Mesenchymal stem cell (in vitro differentiated cells and primary cell): ENCODE measurements around the gene NACC1.

Source experiments
- DNase-seq: peaks from one replicate; pipeline ENCODE4 v3.0.0-alpha.2; 2013
- H2AFZ ChIP-seq: one replicate; pipeline ENCODE4 v1.6.1; 2013; ENCODE audit warnings: low read depth, mild to moderate bottlenecking, control low read depth, inconsistent platforms, low read length, moderate library complexity
- H2AK5ac ChIP-seq: 2 replicates; pipeline ENCODE4 v1.6.1; 2013; ENCODE audit warnings: low read length, moderate library complexity, mild to moderate bottlenecking, inconsistent platforms; ENCODE audit not compliant: severe bottlenecking
- H2BK120ac ChIP-seq: one replicate; pipeline ENCODE4 v1.6.1; 2013; ENCODE audit warnings: low read depth, mild to moderate bottlenecking, inconsistent platforms, low read length, moderate library complexity
- H2BK12ac ChIP-seq, 2 experiments: one replicate each; pipeline ENCODE4 v1.6.1; 2013; ENCODE audit warnings: inconsistent platforms in 2 of 2, low read length in 2 of 2, mild to moderate bottlenecking in 2 of 2, moderate library complexity in 2 of 2, control low read depth in 1 of 2
- H2BK15ac ChIP-seq: one replicate; pipeline ENCODE4 v1.6.1; 2013; ENCODE audit warnings: mild to moderate bottlenecking, low read depth, inconsistent platforms; ENCODE audit not compliant: poor library complexity, severe bottlenecking
- H2BK5ac ChIP-seq: 2 replicates; pipeline ENCODE4 v1.6.1; 2013; ENCODE audit warnings: low read depth, mild to moderate bottlenecking, low read length, control low read depth, inconsistent platforms; ENCODE audit not compliant: poor library complexity, severe bottlenecking
- H3K14ac ChIP-seq, 2 experiments: one replicate each; pipeline ENCODE4 v1.6.1; 2013; ENCODE audit warnings: inconsistent platforms in 2 of 2, low read length in 2 of 2, control low read depth in 1 of 2, mild to moderate bottlenecking in 1 of 2, moderate library complexity in 1 of 2
- H3K18ac ChIP-seq, 2 experiments: one replicate each; pipeline ENCODE4 v1.6.1; 2013; ENCODE audit warnings: inconsistent platforms in 2 of 2, low read length in 2 of 2, control low read depth in 1 of 2, low read depth in 1 of 2, mild to moderate bottlenecking in 1 of 2
- H3K23ac ChIP-seq, 2 experiments: one replicate each; pipeline ENCODE4 v1.6.1; 2013; ENCODE audit warnings: inconsistent platforms in 2 of 2, low read length in 2 of 2, mild to moderate bottlenecking in 2 of 2, moderate library complexity in 2 of 2, control low read depth in 1 of 2
- H3K27ac ChIP-seq: 2 replicates; pipeline ENCODE4 v1.5.1; 2013; ENCODE audit warnings: mild to moderate bottlenecking, moderate library complexity, low read length, control low read depth, inconsistent platforms; ENCODE audit not compliant: poor library complexity, severe bottlenecking
- H3K27me3 ChIP-seq, 2 experiments: 2 replicates each; pipeline versions ENCODE4 v1.6.1 to v1.7.0; 2013; ENCODE audit warnings: low read length in 2 of 2, mild to moderate bottlenecking in 2 of 2, moderate library complexity in 2 of 2, control low read depth in 1 of 2, inconsistent platforms in 1 of 2; ENCODE audit not compliant: control insufficient read depth in 1 of 2, insufficient read depth in 1 of 2
- H3K36me3 ChIP-seq, 2 experiments: 2 replicates each; pipeline versions ENCODE4 v1.6.1 to v1.7.0; 2013; ENCODE audit warnings: low read length in 2 of 2, control low read depth in 1 of 2, inconsistent platforms in 1 of 2, low read depth in 1 of 2, mild to moderate bottlenecking in 1 of 2; ENCODE audit not compliant: insufficient read depth in 2 of 2, control insufficient read depth in 1 of 2
- H3K4ac ChIP-seq, 2 experiments: one replicate each; pipeline ENCODE4 v1.6.1; 2013; ENCODE audit warnings: inconsistent platforms in 2 of 2, low read length in 2 of 2, mild to moderate bottlenecking in 2 of 2, moderate library complexity in 2 of 2, control low read depth in 1 of 2, low read depth in 1 of 2
- H3K4me1 ChIP-seq: 2 replicates; pipeline ENCODE4 v1.6.1; 2013; ENCODE audit warnings: low read depth, low read length, control low read depth; ENCODE audit not compliant: control insufficient read depth, insufficient read depth
- H3K4me2 ChIP-seq: 2 replicates; pipeline ENCODE4 v1.6.1; 2013; ENCODE audit warnings: low read length, mild to moderate bottlenecking, inconsistent platforms; ENCODE audit not compliant: poor library complexity, severe bottlenecking
- H3K4me3 ChIP-seq, 2 experiments: 2 replicates each; pipeline versions ENCODE4 v1.5.1 to v1.7.0; 2013; ENCODE audit warnings: low read length in 2 of 2, mild to moderate bottlenecking in 2 of 2, control low read depth in 1 of 2, low read depth in 1 of 2; ENCODE audit not compliant: insufficient read depth in 1 of 2
- H3K79me1 ChIP-seq: replicated peaks from 2 replicates; pipeline ENCODE4 v1.6.1; 2013; ENCODE audit warnings: mild to moderate bottlenecking, control low read depth, low read length, inconsistent platforms; ENCODE audit not compliant: poor library complexity, severe bottlenecking
- H3K9ac ChIP-seq: 2 replicates; pipeline ENCODE4 v1.7.0; 2013; ENCODE audit warnings: mild to moderate bottlenecking, low read length, moderate library complexity
- H3K9me3 ChIP-seq: 2 replicates; pipeline ENCODE4 v1.7.0; 2013; ENCODE audit warnings: mild to moderate bottlenecking, low read length; ENCODE audit not compliant: control insufficient read depth
- H4K8ac ChIP-seq: one replicate; pipeline ENCODE4 v1.6.1; 2013; ENCODE audit warnings: inconsistent platforms, mild to moderate bottlenecking, low read length, moderate library complexity
- H4K91ac ChIP-seq: one replicate; pipeline ENCODE4 v1.6.1; 2013; ENCODE audit warnings: mild to moderate bottlenecking, low read length, inconsistent platforms
- WGBS: methylation state at CpG from one replicate; pipeline ENCODE4 v1.1.7; 2013; ENCODE audit warnings: mixed read lengths; 5-methylcytosine and 5-hydroxymethylcytosine counted together

Gene NACC1

DNA sequence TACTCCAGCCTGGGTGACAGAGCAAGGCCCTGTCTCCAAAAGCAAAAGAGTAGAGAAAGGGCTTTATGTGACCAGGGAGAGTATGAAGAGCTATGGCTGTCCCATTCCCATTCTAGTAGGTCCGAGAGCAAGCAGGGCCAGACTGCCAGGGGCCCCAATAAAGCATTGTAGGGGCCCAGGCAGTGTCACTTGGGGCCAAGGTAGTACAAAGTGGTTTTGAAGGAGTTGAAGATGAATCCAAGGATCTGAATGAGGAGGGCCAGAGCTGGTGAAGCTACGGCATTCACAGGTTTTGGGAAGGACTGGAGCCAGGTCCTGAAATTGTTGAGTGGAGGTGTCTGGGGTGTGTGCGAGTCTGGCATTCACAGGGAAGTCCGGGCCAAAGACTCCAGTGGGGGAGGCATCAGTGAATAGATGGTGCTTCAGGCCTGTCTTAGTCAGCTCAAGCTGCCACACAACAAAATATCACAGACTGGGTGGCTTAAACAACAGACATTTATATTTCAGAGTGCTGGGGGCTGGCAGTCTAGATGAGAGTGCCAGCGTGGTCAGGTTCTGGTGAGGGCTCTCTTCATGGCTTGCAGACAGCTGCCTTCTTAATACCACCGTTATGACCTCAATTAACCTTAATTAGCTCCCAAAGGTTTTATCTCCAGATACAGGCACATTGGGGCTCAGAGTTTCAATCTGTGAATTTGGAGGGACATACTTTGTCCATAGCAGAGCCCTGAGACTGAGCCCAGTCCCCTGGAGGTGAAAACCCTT lies 9.9 kb downstream of the NACC1 start:
- WGBS: 98% methylated on average over 6 of the region's 6 CpGs
- H3K18ac ChIP-seq: no peak overlapping the region

GRCh38 chr19:13128583-13128982 lies 10.5 kb downstream of the NACC1 start:
- 80% methylated on average over 1 of the region's 1 CpG for WGBS
- H3K14ac ChIP-seq: no peak overlapping the region
- no peak overlapping the region for H2AK5ac ChIP-seq
- no peak overlapping the region for H2BK15ac ChIP-seq
- H3K4ac ChIP-seq: no peak overlapping the region
- no peak overlapping the region for H3K27ac ChIP-seq
- DNase-seq: no peak
- no peak overlapping the region for H3K9ac ChIP-seq
- no peaks in the 10 kb centered on the region for H3K27me3 ChIP-seq
- H3K4me1 ChIP-seq: peaks cover 14% of the 10 kb centered on the region
- no peak overlapping the region for H3K4me2 ChIP-seq
- no peak overlapping the region for H4K91ac ChIP-seq
- no peak overlapping the region for H3K4me3 ChIP-seq
- H2BK120ac ChIP-seq: no peak overlapping the region
- no peak overlapping the region for H4K8ac ChIP-seq
- H3K9me3 ChIP-seq: no peaks in the 10 kb centered on the region
- no peak overlapping the region for H2BK5ac ChIP-seq
- peaks cover 13% of the 10 kb centered on the region for H3K79me1 ChIP-seq
- no peak overlapping the region for H3K18ac ChIP-seq
- no peak overlapping the region for H2BK12ac ChIP-seq
- peaks cover 13 to 40% of the 10 kb centered on the region in 2 experiments for H3K36me3 ChIP-seq
- H3K23ac ChIP-seq: no peak overlapping the region
- H2AFZ ChIP-seq: no peak overlapping the region

More for the DNA sequence above, 9.9 kb downstream of the NACC1 start:
- Histone ChIP-seq H3K14ac (no peak overlapping the region), H2BK12ac (no peak overlapping the region), H2BK120ac (no peak overlapping the region), H2AFZ (no peak overlapping the region), H3K9me3 (no peaks in the 10 kb centered on the region), H3K27me3 (no peaks in the 10 kb centered on the region), H2BK5ac (no peak overlapping the region), H3K79me1 (peaks cover 13% of the 10 kb centered on the region), H3K27ac (no peak overlapping the region), H3K23ac (no peak overlapping the region), H2BK15ac (no peak overlapping the region), H3K36me3 (peaks cover 13 to 40% of the 10 kb centered on the region in 2 experiments), H3K4me2 (no peak overlapping the region), H4K91ac (no peak overlapping the region), H3K4me3 (no peak overlapping the region), H3K9ac (no peak overlapping the region), H2AK5ac (no peak overlapping the region), H3K4me1 (peaks cover 13% of the 10 kb centered on the region), H4K8ac (no peak overlapping the region), H3K4ac (no peak overlapping the region)
- no peak for DNase-seq

DNA sequence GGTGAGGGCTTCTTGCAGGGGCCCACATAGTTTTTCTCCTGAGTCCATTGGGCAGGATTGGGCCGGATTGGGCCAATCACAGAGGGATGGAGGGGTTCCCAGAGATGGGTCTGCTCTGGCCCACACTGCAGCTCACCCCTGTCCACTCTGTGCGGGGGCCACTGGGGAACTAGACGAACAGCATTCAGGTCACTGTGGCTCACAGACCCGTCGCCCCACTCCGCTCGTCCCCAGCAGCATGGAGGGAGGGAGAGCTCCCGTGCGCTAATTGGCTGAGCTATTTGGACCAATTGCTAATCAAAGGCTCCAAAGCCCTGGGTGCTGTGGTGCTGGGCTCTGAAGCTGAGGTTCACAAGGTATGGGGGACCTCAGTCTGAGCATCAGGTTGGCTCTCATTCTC lies 11.3 kb downstream of the NACC1 start:
- Histone ChIP-seq H4K8ac (no peak overlapping the region), H3K4me1 (peaks cover 14% of the 10 kb centered on the region), H3K27me3 (no peaks in the 10 kb centered on the region), H2AK5ac (no peak overlapping the region), H3K9ac (no peak overlapping the region), H3K18ac (no peak overlapping the region), H3K4me3 (no peak overlapping the region), H3K27ac (no peak overlapping the region), H3K36me3 (peaks cover 13 to 44% of the 10 kb centered on the region in 2 experiments), H3K79me1 (peaks cover 12% of the 10 kb centered on the region), H3K23ac (no peak overlapping the region), H2AFZ (no peak overlapping the region), H3K14ac (no peak overlapping the region), H2BK5ac (no peak overlapping the region), H3K9me3 (no peaks in the 10 kb centered on the region), H2BK15ac (no peak overlapping the region), H3K4me2 (no peak overlapping the region), H2BK120ac (no peak overlapping the region), H2BK12ac (no peak overlapping the region), H4K91ac (no peak overlapping the region), H3K4ac (no peak overlapping the region)
- no peak for DNase-seq
- 97% methylated on average over 9 of the region's 9 CpGs for WGBS

DNA sequence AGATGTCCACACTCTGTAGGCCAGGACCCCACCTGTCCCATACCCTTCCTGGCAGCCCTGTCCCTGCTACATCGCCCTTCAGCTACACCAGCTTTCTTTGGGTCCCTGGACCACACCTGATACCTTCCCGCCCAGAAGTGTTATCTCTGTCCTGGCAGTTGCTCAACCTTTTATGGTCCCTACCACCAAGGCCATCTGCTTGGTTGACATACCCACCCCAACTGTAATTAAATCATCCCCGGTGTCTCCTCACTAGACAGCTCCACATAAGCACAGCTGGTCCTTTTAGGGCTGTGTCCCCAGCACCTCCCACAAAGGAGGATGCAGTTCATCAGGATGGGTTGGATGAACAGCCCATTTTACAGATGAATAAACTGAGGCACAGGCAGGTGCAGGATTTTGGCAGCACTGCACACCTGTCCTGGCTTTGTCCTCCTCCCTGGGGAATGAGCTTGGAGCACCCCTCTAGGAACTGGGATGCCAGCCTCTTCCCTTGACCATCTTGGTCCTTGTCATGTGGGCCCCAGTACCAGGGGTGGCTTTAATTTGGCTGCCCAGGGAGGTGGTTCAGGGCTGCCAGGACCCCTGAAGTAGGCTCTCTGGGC lies 12.9 kb downstream of the NACC1 start:
- H4K91ac ChIP-seq: no peak overlapping the region
- no peak overlapping the region for H3K18ac ChIP-seq
- H2AK5ac ChIP-seq: peak overlapping the region; percentile 13
- peaks cover 28 to 52% of the 10 kb centered on the region in 2 experiments for H3K36me3 ChIP-seq
- H4K8ac ChIP-seq: no peak overlapping the region
- no peak overlapping the region for H2BK120ac ChIP-seq
- no peak overlapping the region for H3K14ac ChIP-seq
- H3K4me2 ChIP-seq: no peak overlapping the region
- H2AFZ ChIP-seq: no peak overlapping the region
- no peak for DNase-seq
- H3K4me1 ChIP-seq: peaks cover 16% of the 10 kb centered on the region
- no peak overlapping the region for H3K27ac ChIP-seq
- 99% methylated on average over 3 of the region's 3 CpGs for WGBS
- H2BK5ac ChIP-seq: no peak overlapping the region
- peak overlapping the region in 1 of 2 experiments; percentile 11 for H2BK12ac ChIP-seq
- no peaks in the 10 kb centered on the region for H3K27me3 ChIP-seq
- no peaks in the 10 kb centered on the region for H3K9me3 ChIP-seq
- no peak overlapping the region for H2BK15ac ChIP-seq
- no peak overlapping the region for H3K23ac ChIP-seq
- no peak overlapping the region for H3K4ac ChIP-seq
- peaks cover 25% of the 10 kb centered on the region for H3K79me1 ChIP-seq
- no peak overlapping the region for H3K4me3 ChIP-seq
- H3K9ac ChIP-seq: peak overlapping the region; percentile 21
